Breast epithelium (tissue), 4 donors: ENCODE results near the gene QPRT. TPM values are rescaled to one million over a fixed set of nuclear protein-coding genes. Genes with fewer than 3 reads are reported as not detected.

ENCODE experiments used
- DNase-seq, 2 donors: peaks; one replicate each; pipeline ENCODE4 v3.0.0-alpha.2; 2019; ENCODE audit warnings: low spot score in 2 of 2
- H3K27ac ChIP-seq, 2 donors: fragments of 200-600 bp; sonication (generic) in 1 of 2; one replicate each; pipeline ENCODE4 v1.5.1; 2016 to 2019; ENCODE audit warnings: mild to moderate bottlenecking in 1 of 2
- H3K27me3 ChIP-seq, 2 donors: fragments of 200-600 bp; sonication (generic) in 1 of 2; one replicate each; pipeline versions ENCODE4 v1.5.1 to v1.6.0; 2017 to 2019; ENCODE audit warnings: control low read depth in 1 of 2, mild to moderate bottlenecking in 1 of 2
- H3K36me3 ChIP-seq: fragments of 200-600 bp; one replicate; pipeline ENCODE4 v1.5.1; 2019
- H3K4me1 ChIP-seq, 2 donors: fragments of 200-600 bp; sonication (generic); one replicate each; pipeline ENCODE4 v1.5.1; 2016 to 2019; ENCODE audit warnings: control low read depth in 1 of 2
- H3K4me3 ChIP-seq, 3 donors: fragments of 200-600 bp; sonication (generic); 1 replicate in 2 of 3; 2 replicates in 1 of 3; pipeline ENCODE4 v1.5.1; 2016 to 2019; ENCODE audit warnings: mild to moderate bottlenecking in 3 of 3, moderate library complexity in 2 of 3
- H3K9me3 ChIP-seq, 2 donors: fragments of 200-600 bp; sonication (generic) in 1 of 2; one replicate each; pipeline ENCODE4 v1.5.1; 2016 to 2019; ENCODE audit warnings: control low read depth in 1 of 2
- CTCF ChIP-seq, 3 donors: fragments of 450-650 bp; IDR thresholded peaks; one replicate each; pipeline ENCODE4 v1.5.1; 2016 to 2017; ENCODE audit warnings: antibody characterized with exemption in 3 of 3, mild to moderate bottlenecking in 3 of 3, moderate library complexity in 3 of 3
- POLR2A ChIP-seq: fragments of 450-650 bp; IDR thresholded peaks from one replicate; pipeline ENCODE4 v1.6.1; 2016; ENCODE audit warnings: antibody characterized with exemption, mild to moderate bottlenecking, moderate library complexity
- POLR2AphosphoS5 ChIP-seq, 3 donors: sonication (generic); formaldehyde crosslinking; IDR thresholded peaks; one replicate each; pipeline ENCODE4 v1.6.1; 2017; ENCODE audit warnings: antibody characterized with exemption in 3 of 3
- intact Hi-C: fragments of 100-400 bp; cut with DNase I; formaldehyde crosslinking; loops from one replicate; pipeline ENCODE4 v1.15.1; 2023; ENCODE audit warnings: low total_unique reads
- total RNA-seq, 3 donors: library from RNA; depleted of rRNA; stranded (reverse); fragments of >200 nt; gene quantifications; one replicate each; pipeline ENCODE4 v1.1.0, GENCODE V29; 2016

Gene QPRT
- total RNA-seq, 3 donors from 2014 or later, result 2.4 to 13.3 (median 9.5) TPM

DNA sequence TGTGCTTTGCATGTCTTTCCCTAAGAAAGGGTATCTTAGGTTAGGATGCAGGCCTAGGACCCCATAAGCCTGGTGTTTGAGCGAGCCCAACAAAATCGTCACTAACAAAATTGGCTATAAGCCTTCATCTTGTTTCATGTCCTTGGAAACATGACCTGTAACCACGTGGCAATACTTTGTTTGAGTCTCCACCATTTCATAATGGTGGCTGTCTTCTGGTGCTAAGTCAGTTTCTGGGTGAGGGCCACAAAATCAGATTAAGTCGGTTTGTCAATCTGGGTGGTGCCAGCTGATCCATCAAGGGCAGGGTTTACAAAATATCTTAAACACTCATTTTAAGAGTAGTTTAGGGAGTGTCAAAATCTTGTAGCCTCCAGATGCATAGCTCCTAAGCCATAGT lies 33.8 kb downstream of the QPRT start:
- Histone ChIP-seq H3K4me1 (no peaks in the 10 kb centered on the region), H3K27me3 (no peaks in the 10 kb centered on the region), H3K27ac (no peak overlapping the region), H3K9me3 (no peaks in the 10 kb centered on the region), H3K36me3 (no peaks in the 10 kb centered on the region), H3K4me3 (no peak overlapping the region)
- intact Hi-C loops, result no loop called here
- DNase-seq, result no peak
- no peak for TF ChIP-seq CTCF (IDR thresholded peaks at IDR 0.05)
- no peak for TF ChIP-seq POLR2A
- TF ChIP-seq POLR2AphosphoS5 (IDR thresholded peaks at IDR 0.05), result no peak

DNA sequence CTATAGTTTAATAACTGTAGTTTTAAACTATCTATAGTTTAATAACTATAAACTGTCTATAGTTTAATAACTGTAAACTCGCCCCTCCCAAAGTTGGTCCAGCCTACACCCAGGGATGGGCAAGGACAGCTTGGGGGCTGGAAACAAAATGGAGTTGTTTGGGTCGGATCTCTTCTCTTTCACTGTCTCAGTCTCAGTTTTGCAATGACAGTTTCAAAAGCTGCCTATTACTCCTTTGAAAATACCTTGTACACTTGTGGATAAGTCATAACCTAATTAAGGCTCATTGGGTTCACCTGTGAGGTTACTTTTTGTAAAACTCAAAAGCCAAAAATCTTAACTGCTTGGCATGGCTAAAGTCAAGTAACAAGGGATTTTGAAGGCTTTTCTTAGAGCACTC lies 35.4 kb downstream of the QPRT start:
- Histone ChIP-seq H3K4me1 (no peaks in the 10 kb centered on the region), H3K27ac (no peak overlapping the region), H3K9me3 (no peaks in the 10 kb centered on the region), H3K36me3 (no peaks in the 10 kb centered on the region), H3K4me3 (no peak overlapping the region), H3K27me3 (no peaks in the 10 kb centered on the region)
- TF ChIP-seq CTCF (IDR thresholded peaks at IDR 0.05), result no peak
- no peak for TF ChIP-seq POLR2AphosphoS5 (IDR thresholded peaks at IDR 0.05)
- no peak for TF ChIP-seq POLR2A
- DNase-seq, result no peak
- intact Hi-C loops, result no loop called here

- no peak overlapping the region for H3K4me3 ChIP-seq
- no peak overlapping the region for H3K27ac ChIP-seq
- intact Hi-C loops, result no loop called here
- H3K36me3 ChIP-seq, result no peaks in the 10 kb centered on the region
- no peaks in the 10 kb centered on the region for H3K4me1 ChIP-seq
- H3K9me3 ChIP-seq, result no peaks in the 10 kb centered on the region
- no peaks in the 10 kb centered on the region for H3K27me3 ChIP-seq
- TF ChIP-seq POLR2A, result no peak
- no peak for DNase-seq
These were observed 36.0 kb downstream of the QPRT start for GRCh38 chr16:29714972-29715371.

GRCh38 chr16:29717113-29717512 lies 38.1 kb downstream of the QPRT start:
- DNase-seq, result no peak
- no peak for TF ChIP-seq CTCF (IDR thresholded peaks at IDR 0.05)
- Histone ChIP-seq H3K27me3 (no peaks in the 10 kb centered on the region), H3K4me1 (no peaks in the 10 kb centered on the region), H3K27ac (no peak overlapping the region), H3K36me3 (no peaks in the 10 kb centered on the region), H3K4me3 (no peak overlapping the region), H3K9me3 (no peaks in the 10 kb centered on the region)
- intact Hi-C loops, result no loop called here

- no peak overlapping the region for H3K27ac ChIP-seq
- no peaks in the 10 kb centered on the region for H3K36me3 ChIP-seq
- intact Hi-C loops, result no loop called here
- TF ChIP-seq POLR2AphosphoS5 (IDR thresholded peaks at IDR 0.05) (no peak), CTCF (IDR thresholded peaks at IDR 0.05) (no peak), POLR2A (no peak)
- H3K4me3 ChIP-seq, result no peak overlapping the region
- no peak for DNase-seq
- no peaks in the 10 kb centered on the region for H3K9me3 ChIP-seq
- no peaks in the 10 kb centered on the region for H3K4me1 ChIP-seq
- no peaks in the 10 kb centered on the region for H3K27me3 ChIP-seq
These were observed 40.1 kb downstream of the QPRT start for GRCh38 chr16:29719063-29719462.

DNA sequence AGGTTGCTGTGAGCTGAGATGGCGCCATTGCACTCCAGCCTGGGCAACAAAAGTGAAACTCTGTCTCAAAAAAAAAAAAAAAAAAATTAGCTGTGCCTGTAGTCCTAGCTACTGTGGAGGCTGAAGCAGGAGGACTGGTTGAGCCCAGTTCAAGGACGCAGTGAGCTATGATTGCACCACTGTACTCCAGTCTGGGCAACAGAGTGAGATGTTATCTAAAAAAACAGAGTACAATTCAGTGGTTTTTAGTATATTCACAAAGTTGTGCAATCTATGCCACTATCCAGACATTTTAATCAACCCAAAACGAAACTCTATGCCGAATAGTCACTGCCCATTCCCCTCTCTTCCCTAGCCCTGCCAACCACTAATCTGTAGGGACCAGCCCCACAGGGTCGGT lies 41.7 kb downstream of the QPRT start:
- Histone ChIP-seq H3K27me3 (no peaks in the 10 kb centered on the region), H3K27ac (no peak overlapping the region), H3K9me3 (no peaks in the 10 kb centered on the region), H3K36me3 (no peaks in the 10 kb centered on the region), H3K4me3 (no peak overlapping the region), H3K4me1 (no peaks in the 10 kb centered on the region)
- TF ChIP-seq CTCF (IDR thresholded peaks at IDR 0.05), result no peak
- no peak for TF ChIP-seq POLR2A
- TF ChIP-seq POLR2AphosphoS5 (IDR thresholded peaks at IDR 0.05), result no peak
- intact Hi-C loops, result no loop called here
- no peak for DNase-seq
